SK-N-SH (cell line): Measurements from ENCODE around the gene MAPK9. TPM values are rescaled to one million over a fixed set of nuclear protein-coding genes. Genes with fewer than 3 reads are reported as not detected.

Experiments used
- CTCF ChIA-PET: fragments of 300-600, 350-600 bp; formaldehyde crosslinking; extraction: SDS; loops from one replicate; lab custom pipeline; 2021; lab: Yijun Ruan, JAX
- POLR2A ChIA-PET: fragments of 350-600 bp; sonication (Branson Sonifier 250); formaldehyde crosslinking; extraction: SDS; loops from one replicate; lab custom pipeline; 2020; ENCODE audit warnings: antibody characterized with exemption, inconsistent platforms; lab: Yijun Ruan, JAX
- DNase-seq: peaks from one replicate; pipeline ENCODE4 v3.0.0; 2012
- H2AFZ ChIP-seq: fragments of 200-600 bp; sonication (generic); 2 replicates; pipeline ENCODE4 v1.8.1; 2016; ENCODE audit warnings: antibody characterized with exemption, mild to moderate bottlenecking, low read depth
- H3F3A ChIP-seq: fragments of 200-600 bp; sonication (generic); replicated peaks from 2 replicates; pipeline ENCODE3; 2016; ENCODE audit warnings: antibody characterized with exemption, mild to moderate bottlenecking; ENCODE audit not compliant: insufficient read depth
- H3K27ac ChIP-seq, 2 experiments: fragments of 200-500 bp in 1 of 2; fragments of 200-600 bp in 1 of 2; sonication (Bioruptor generic) in 1 of 2; sonication (generic), shearing (Covaris generic) in 1 of 2; 2 replicates each; pipeline versions ENCODE4 v1.5.1 to v1.6.1; 2014 to 2016; ENCODE audit warnings: low read depth in 2 of 2, inconsistent platforms in 1 of 2, low read length in 1 of 2, mild to moderate bottlenecking in 1 of 2, mixed read lengths in 1 of 2
- H3K27me3 ChIP-seq: fragments of 200-600 bp; sonication (generic), shearing (Covaris generic); 2 replicates; pipeline ENCODE4 v1.6.1; 2016; ENCODE audit warnings: mixed run types; ENCODE audit not compliant: insufficient read depth
- H3K36me3 ChIP-seq, 2 experiments: fragments of 200-500 bp in 1 of 2; fragments of 200-600 bp in 1 of 2; sonication (Bioruptor generic) in 1 of 2; sonication (generic) in 1 of 2; replicated peaks in 1 of 2; 2 replicates each; pipeline versions ENCODE3 to v1.5.1; 2014 to 2016; ENCODE audit warnings: low read length in 1 of 2, mild to moderate bottlenecking in 1 of 2; ENCODE audit not compliant: insufficient read depth in 2 of 2, control insufficient read depth in 1 of 2
- H3K4me1 ChIP-seq, 2 experiments: fragments of 200-500 bp in 1 of 2; fragments of 200-600 bp in 1 of 2; sonication (Bioruptor generic) in 1 of 2; sonication (generic), shearing (Covaris generic) in 1 of 2; 2 replicates each; pipeline versions ENCODE4 v1.5.1 to v1.6.1; 2014 to 2016; ENCODE audit warnings: low read depth in 1 of 2, low read length in 1 of 2, mixed run types in 1 of 2; ENCODE audit not compliant: insufficient read depth in 2 of 2, control insufficient read depth in 1 of 2
- H3K4me2 ChIP-seq: fragments of 200-600 bp; sonication (generic), shearing (Covaris generic); 2 replicates; pipeline ENCODE4 v1.6.1; 2017; ENCODE audit warnings: mixed run types
- H3K4me3 ChIP-seq, 2 experiments: fragments of 200-500 bp in 1 of 2; fragments of 200-600 bp in 1 of 2; sonication (Bioruptor generic) in 1 of 2; sonication (generic), shearing (Covaris generic) in 1 of 2; 2 replicates each; pipeline versions ENCODE4 v1.5.1 to v1.8.1; 2014 to 2016; ENCODE audit warnings: low read depth in 2 of 2, inconsistent platforms in 1 of 2, low read length in 1 of 2, mild to moderate bottlenecking in 1 of 2, mixed read lengths in 1 of 2, moderate library complexity in 1 of 2
- H3K79me2 ChIP-seq: fragments of 200-600 bp; sonication (generic); 2 replicates; pipeline ENCODE4 v1.8.1; 2017; ENCODE audit warnings: mild to moderate bottlenecking; ENCODE audit not compliant: insufficient read depth
- H3K9ac ChIP-seq: fragments of 200-600 bp; sonication (generic); 2 replicates; pipeline ENCODE4 v1.6.1; 2017; ENCODE audit warnings: mixed run types
- H3K9me2 ChIP-seq: fragments of 200-600 bp; sonication (generic); 2 replicates; pipeline ENCODE4 v1.6.1; 2017; ENCODE audit warnings: mixed run types
- H3K9me3 ChIP-seq: fragments of 200-600 bp; sonication (generic); 2 replicates; pipeline ENCODE4 v1.6.1; 2017; ENCODE audit warnings: mixed run types, mild to moderate bottlenecking, moderate library complexity
- H4K20me1 ChIP-seq: fragments of 200-600 bp; sonication (generic); 2 replicates; pipeline ENCODE4 v1.6.1; 2017; ENCODE audit warnings: mild to moderate bottlenecking, mixed run types; ENCODE audit not compliant: insufficient read depth
- CHD2 ChIP-seq: fragments of 150-350 bp; IDR thresholded peaks from 2 replicates; pipeline ENCODE4 v1.6.1; 2018; ENCODE audit warnings: low read length; ENCODE audit not compliant: partially characterized antibody
- CTCF ChIP-seq: fragments of 200-600 bp; sonication (generic); IDR thresholded peaks from 2 replicates; pipeline ENCODE4 v1.6.1; 2017; ENCODE audit warnings: antibody characterized with exemption, mild to moderate bottlenecking, moderate library complexity
- EP300 ChIP-seq, 2 experiments: IDR thresholded peaks; 2 replicates each; pipeline versions ENCODE4 v1.4.0 to v1.6.1; 2012; ENCODE audit warnings: borderline replicate concordance in 1 of 2, low read depth in 1 of 2, low read length in 1 of 2
- EZH2phosphoT487 ChIP-seq: fragments of 200-600 bp; sonication (generic); IDR thresholded peaks from 2 replicates; pipeline ENCODE4 v1.6.1; 2017; ENCODE audit warnings: low read depth, mixed run types, mild to moderate bottlenecking, antibody characterized with exemption, moderate library complexity, borderline replicate concordance
- FOSL2 ChIP-seq: IDR thresholded peaks from 2 replicates; pipeline ENCODE4 v1.4.0; 2012; ENCODE audit warnings: low read depth, mild to moderate bottlenecking, moderate library complexity, borderline replicate concordance
- FOXM1 ChIP-seq: IDR thresholded peaks from 2 replicates; pipeline ENCODE4 v1.4.0; 2012; ENCODE audit warnings: low read depth, mild to moderate bottlenecking
- GATA2 ChIP-seq: sonication (generic); formaldehyde crosslinking; IDR thresholded peaks from 2 replicates; pipeline ENCODE4 v1.5.0; 2020; ENCODE audit warnings: mild to moderate bottlenecking, missing genetic modification reagents
- JUND ChIP-seq: IDR thresholded peaks from 2 replicates; pipeline ENCODE4 v1.4.0; 2012
- MAX ChIP-seq: IDR thresholded peaks from 2 replicates; pipeline ENCODE4 v1.4.0; 2012; ENCODE audit warnings: low read depth
- MXI1 ChIP-seq: IDR thresholded peaks from 2 replicates; pipeline ENCODE4 v1.6.1; 2012; ENCODE audit warnings: mild to moderate bottlenecking, low read depth, low read length, improper control_type of control experiment
- POLR2AphosphoS5 ChIP-seq: IDR thresholded peaks from 2 replicates; pipeline ENCODE4 v1.6.1; 2012; ENCODE audit warnings: low read depth, low read length
- RFX5 ChIP-seq: IDR thresholded peaks from 2 replicates; pipeline ENCODE4 v1.6.1; 2012; ENCODE audit warnings: mild to moderate bottlenecking, improper control_type of control experiment, low read length
- RXRA ChIP-seq: IDR thresholded peaks from 2 replicates; pipeline ENCODE4 v1.4.0; 2012; ENCODE audit warnings: low read depth, mild to moderate bottlenecking, borderline replicate concordance
- SMC3 ChIP-seq: IDR thresholded peaks from 2 replicates; pipeline ENCODE4 v1.6.1; 2012; ENCODE audit warnings: low read depth, low read length, improper control_type of control experiment
- TAF1 ChIP-seq: IDR thresholded peaks from 2 replicates; pipeline ENCODE4 v1.6.1; 2012; ENCODE audit warnings: low read depth, mild to moderate bottlenecking, low read length, moderate library complexity, borderline replicate concordance
- TCF12 ChIP-seq: IDR thresholded peaks from 2 replicates; pipeline ENCODE4 v1.4.0; 2012
- TEAD4 ChIP-seq: IDR thresholded peaks from 2 replicates; pipeline ENCODE4 v1.4.0; 2012; ENCODE audit warnings: mild to moderate bottlenecking, borderline replicate concordance; ENCODE audit not compliant: insufficient read depth
- ZBTB33 ChIP-seq: IDR thresholded peaks from 2 replicates; pipeline ENCODE4 v1.4.0; 2012; ENCODE audit warnings: low read depth, borderline replicate concordance
- WGBS: methylation state at CpG from one replicate; pipeline ENCODE4 v1.1.6; 2017; ENCODE audit warnings: low lambda C conversion rate; 5-methylcytosine and 5-hydroxymethylcytosine counted together
- polyA plus RNA-seq, 3 experiments: library from polyadenylated mRNA; depleted of rRNA; stranded (reverse); fragments of >200 nt; gene quantifications; 2 replicates each; pipeline ENCODE4 v1.2.3, GENCODE V29; 2012

MAPK9 gene
- polyA plus RNA-seq, 1 of the 3 experiments (the other 2 are of a cell fraction) = 23.9 TPM

GRCh38 chr5:180194410-180195345, 97.2 kb downstream of the MAPK9 start:
- Histone ChIP-seq H3F3A (no peaks in the 10 kb centered on the region), H3K36me3 (no peaks in the 10 kb centered on the region), H3K4me1 (no peaks in the 10 kb centered on the region), H3K27me3 (no peaks in the 10 kb centered on the region), H2AFZ (no peak overlapping the region), H3K9me3 (no peaks in the 10 kb centered on the region), H3K27ac (no peak overlapping the region), H3K79me2 (no peaks in the 10 kb centered on the region), H3K4me2 (no peak overlapping the region), H3K9me2 (no peaks in the 10 kb centered on the region), H4K20me1 (no peaks in the 10 kb centered on the region), H3K9ac (no peak overlapping the region), H3K4me3 (no peak overlapping the region)
- no peak for DNase-seq
- CTCF ChIA-PET = interaction anchor here (2.5 kb wide), 1 partner anchor 14 kb away, joined by 9 read pairs; the partner anchor contains the start of gene RASGEF1C
- TF ChIP-seq MAX (no peak), FOXM1 (no peak), RXRA (no peak), CTCF (no peak), EP300 (IDR thresholded peaks at IDR 0.05; ENCODE audit: borderline replicate concordance in 1 of 2, low read depth in 1 of 2, low read length in 1 of 2) (no peak), ZBTB33 (no peak), POLR2AphosphoS5 (no peak), GATA2 (CRISPR knock-in tag) (no peak), SMC3 (no peak), TCF12 (no peak), EZH2phosphoT487 (no peak), JUND (no peak), TEAD4 (no peak), TAF1 (no peak), CHD2 (no peak), RFX5 (no peak), FOSL2 (no peak), MXI1 (no peak)
- POLR2A ChIA-PET = no interaction called here
- 79% methylated on average over 24 of the region's 34 CpGs for WGBS
